GM18858 (cell line): Measurements from ENCODE around the gene HBA1.
"Not testable (repeated sequence)": the region's sequence is repeated elsewhere in the genome, so short reads cannot be mapped to it uniquely, and the experiment has no call there.

Source experiments
- ATAC-seq: cut with Tn5 transposase; IDR thresholded peaks from one replicate; pipeline ENCODE4 v1.9.1; 2021; ENCODE audit not compliant: unreplicated experiment

Gene HBA1

DNA sequence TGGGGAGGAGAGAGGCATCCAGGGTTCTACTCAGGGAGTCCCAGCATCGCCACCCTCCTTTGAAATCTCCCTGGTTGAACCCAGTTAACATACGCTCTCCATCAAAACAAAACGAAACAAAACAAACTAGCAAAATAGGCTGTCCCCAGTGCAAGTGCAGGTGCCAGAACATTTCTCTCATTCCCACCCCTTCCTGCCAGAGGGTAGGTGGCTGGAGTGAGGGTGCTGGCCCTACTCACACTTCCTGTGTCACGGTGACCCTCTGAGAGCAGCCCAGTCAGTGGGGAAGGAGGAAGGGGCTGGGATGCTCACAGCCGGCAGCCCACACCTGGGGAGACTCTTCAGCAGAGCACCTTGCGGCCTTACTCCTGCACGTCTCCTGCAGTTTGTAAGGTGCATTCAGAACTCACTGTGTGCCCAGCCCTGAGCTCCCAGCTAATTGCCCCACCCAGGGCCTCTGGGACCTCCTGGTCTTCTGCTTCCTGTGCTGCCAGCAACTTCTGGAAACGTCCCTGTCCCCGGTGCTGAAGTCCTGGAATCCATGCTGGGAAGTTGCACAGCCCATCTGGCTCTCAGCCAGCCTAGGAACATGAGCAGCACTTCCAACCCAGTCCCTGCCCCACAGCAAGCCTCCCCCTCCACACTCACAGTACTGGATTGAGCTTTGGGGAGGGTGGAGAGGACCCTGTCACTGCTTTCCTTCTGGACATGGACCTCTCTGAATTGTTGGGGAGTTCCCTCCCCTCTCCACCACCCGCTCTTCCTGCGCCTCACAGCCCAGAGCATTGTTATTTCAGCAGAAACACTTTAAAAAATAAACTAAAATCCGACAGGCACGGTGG, 2.3 kb upstream of the HBA1 start:
- ATAC-seq, result not testable (repeated sequence)

DNA sequence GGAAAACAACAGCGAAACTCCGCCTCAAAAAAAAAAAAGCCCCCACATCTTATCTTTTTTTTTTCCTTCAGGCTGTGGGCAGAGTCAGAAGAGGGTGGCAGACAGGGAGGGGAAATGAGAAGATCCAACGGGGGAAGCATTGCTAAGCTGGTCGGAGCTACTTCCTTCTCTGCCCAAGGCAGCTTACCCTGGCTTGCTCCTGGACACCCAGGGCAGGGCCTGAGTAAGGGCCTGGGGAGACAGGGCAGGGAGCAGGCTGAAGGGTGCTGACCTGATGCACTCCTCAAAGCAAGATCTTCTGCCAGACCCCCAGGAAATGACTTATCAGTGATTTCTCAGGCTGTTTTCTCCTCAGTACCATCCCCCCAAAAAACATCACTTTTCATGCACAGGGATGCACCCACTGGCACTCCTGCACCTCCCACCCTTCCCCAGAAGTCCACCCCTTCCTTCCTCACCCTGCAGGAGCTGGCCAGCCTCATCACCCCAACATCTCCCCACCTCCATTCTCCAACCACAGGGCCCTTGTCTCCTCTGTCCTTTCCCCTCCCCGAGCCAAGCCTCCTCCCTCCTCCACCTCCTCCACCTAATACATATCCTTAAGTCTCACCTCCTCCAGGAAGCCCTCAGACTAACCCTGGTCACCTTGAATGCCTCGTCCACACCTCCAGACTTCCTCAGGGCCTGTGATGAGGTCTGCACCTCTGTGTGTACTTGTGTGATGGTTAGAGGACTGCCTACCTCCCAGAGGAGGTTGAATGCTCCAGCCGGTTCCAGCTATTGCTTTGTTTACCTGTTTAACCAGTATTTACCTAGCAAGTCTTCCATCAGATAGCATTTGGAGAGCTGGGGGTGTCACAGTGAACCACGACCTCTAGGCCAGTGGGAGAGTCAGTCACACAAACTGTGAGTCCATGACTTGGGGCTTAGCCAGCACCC, 1.2 kb upstream of the HBA1 start:
- ATAC-seq, result no peak

DNA sequence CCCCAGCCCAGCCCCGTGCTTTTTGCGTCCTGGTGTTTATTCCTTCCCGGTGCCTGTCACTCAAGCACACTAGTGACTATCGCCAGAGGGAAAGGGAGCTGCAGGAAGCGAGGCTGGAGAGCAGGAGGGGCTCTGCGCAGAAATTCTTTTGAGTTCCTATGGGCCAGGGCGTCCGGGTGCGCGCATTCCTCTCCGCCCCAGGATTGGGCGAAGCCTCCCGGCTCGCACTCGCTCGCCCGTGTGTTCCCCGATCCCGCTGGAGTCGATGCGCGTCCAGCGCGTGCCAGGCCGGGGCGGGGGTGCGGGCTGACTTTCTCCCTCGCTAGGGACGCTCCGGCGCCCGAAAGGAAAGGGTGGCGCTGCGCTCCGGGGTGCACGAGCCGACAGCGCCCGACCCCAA, 474 bp upstream of the HBA1 start:
- ATAC-seq, result not testable (repeated sequence)

DNA sequence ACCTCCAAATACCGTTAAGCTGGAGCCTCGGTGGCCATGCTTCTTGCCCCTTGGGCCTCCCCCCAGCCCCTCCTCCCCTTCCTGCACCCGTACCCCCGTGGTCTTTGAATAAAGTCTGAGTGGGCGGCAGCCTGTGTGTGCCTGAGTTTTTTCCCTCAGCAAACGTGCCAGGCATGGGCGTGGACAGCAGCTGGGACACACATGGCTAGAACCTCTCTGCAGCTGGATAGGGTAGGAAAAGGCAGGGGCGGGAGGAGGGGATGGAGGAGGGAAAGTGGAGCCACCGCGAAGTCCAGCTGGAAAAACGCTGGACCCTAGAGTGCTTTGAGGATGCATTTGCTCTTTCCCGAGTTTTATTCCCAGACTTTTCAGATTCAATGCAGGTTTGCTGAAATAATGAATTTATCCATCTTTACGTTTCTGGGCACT, 928 bp downstream of the HBA1 start:
- ATAC-seq, result no peak

DNA sequence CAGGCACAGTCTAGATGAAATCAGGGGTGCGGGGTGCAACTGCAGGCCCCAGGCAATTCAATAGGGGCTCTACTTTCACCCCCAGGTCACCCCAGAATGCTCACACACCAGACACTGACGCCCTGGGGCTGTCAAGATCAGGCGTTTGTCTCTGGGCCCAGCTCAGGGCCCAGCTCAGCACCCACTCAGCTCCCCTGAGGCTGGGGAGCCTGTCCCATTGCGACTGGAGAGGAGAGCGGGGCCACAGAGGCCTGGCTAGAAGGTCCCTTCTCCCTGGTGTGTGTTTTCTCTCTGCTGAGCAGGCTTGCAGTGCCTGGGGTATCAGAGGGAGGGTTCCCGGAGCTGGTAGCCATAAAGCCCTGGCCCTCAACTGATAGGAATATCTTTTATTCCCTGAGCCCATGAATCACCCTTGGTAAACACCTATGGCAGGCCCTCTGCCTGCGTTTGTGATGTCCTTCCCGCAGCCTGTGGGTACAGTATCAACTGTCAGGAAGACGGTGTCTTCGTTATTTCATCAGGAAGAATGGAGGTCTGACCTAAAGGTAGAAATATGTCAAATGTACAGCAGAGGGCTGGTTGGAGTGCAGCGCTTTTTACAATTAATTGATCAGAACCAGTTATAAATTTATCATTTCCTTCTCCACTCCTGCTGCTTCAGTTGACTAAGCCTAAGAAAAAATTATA, 1.6 kb downstream of the HBA1 start:
- no peak for ATAC-seq

DNA sequence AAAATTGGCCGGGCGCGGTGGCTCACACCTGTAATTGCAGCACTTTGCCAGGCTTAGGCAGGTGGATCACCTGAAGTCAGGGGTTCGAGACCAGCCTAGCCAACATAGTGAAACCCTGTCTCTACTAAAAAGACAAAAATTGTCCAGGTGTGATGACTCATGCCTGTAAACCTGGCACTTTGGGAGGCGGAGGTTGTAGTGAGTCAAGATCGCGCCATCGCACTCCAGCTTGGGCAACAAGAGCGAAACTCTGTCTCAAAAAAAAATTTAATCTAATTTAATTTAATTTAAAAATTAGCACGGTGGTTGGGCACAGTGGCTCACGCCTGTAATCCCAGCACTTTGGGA, 2.2 kb downstream of the HBA1 start:
- no peak for ATAC-seq

DNA sequence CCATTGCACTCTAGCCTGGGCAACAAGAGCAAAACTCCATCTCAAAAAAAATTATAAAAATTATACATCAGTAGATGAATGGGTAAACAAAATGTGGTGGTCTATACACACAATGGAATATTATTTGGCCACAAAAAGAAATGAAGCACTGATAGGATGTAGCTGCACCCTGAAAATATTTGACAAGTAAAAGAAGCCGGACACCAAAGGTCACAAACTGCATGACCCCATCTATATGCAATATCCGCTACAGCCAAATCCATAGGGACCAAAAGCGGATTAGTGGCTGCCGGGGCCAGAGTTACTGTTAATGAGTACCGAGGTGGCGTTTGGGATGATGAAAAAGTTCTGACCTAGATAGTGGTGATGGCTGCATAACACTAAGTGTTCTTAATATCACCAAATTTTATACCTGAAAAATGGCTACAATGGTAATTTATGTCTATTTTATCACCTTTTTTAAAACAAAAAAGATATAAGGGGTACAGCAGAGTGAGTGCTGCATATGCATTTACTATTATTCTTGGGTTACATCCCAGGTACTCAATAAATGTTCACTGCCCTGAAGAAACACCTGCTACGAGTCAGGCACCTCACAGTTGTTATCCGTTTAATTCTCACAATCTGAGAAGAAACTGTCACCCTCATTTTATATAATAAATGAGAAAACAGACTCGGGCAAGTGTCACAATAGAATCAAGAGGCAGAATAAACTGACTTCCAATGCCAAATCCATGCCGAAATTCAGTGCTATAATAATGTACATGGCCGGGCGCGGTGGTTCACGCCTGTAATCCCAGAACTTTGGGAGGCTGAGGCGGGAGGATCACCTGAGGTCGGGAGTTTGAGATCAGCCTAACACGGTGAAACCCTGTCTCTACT, 3.0 kb downstream of the HBA1 start:
- no peak for ATAC-seq

DNA sequence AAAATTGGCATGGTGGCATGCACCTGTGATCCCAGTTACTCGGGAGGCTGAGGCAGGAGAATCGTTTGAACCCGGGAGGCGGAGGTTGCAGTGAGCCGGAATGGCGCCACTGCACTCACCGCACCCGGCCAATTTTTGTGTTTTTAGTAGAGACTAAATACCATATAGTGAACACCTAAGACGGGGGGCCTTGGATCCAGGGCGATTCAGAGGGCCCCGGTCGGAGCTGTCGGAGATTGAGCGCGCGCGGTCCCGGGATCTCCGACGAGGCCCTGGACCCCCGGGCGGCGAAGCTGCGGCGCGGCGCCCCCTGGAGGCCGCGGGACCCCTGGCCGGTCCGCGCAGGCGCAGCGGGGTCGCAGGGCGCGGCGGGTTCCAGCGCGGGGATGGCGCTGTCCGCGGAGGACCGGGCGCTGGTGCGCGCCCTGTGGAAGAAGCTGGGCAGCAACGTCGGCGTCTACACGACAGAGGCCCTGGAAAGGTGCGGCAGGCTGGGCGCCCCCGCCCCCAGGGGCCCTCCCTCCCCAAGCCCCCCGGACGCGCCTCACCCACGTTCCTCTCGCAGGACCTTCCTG, 3.7 kb downstream of the HBA1 start, which contains the start of gene HBQ1:
Gene HBQ1, plus strand, starts transcription at position 359 of the 575 bp plus-strand sequence. Its CDS starts 28 bp downstream, at position 387.
- ATAC-seq, result no peak

DNA sequence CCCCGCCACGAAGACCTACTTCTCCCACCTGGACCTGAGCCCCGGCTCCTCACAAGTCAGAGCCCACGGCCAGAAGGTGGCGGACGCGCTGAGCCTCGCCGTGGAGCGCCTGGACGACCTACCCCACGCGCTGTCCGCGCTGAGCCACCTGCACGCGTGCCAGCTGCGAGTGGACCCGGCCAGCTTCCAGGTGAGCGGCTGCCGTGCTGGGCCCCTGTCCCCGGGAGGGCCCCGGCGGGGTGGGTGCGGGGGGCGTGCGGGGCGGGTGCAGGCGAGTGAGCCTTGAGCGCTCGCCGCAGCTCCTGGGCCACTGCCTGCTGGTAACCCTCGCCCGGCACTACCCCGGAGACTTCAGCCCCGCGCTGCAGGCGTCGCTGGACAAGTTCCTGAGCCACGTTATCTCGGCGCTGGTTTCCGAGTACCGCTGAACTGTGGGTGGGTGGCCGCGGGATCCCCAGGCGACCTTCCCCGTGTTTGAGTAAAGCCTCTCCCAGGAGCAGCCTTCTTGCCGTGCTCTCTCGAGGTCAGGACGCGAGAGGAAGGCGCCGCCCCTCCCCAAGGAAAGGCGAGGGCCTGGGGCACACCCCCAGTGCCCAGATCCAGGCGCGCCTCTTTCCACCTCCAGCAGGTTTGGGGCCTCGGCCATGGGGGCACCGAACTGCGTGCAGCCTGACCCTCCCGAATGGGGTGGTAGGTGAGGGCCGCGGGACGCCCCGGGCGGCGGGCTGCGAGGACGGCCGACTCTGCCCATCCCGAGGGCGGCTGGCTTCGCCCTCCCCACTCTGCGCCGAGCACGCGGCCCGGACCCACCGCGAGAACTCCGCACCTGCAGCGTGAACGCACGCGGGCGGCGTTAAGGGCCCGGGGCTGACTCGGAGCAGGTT, 4.4 kb downstream of the HBA1 start:
- ATAC-seq, result no peak

DNA sequence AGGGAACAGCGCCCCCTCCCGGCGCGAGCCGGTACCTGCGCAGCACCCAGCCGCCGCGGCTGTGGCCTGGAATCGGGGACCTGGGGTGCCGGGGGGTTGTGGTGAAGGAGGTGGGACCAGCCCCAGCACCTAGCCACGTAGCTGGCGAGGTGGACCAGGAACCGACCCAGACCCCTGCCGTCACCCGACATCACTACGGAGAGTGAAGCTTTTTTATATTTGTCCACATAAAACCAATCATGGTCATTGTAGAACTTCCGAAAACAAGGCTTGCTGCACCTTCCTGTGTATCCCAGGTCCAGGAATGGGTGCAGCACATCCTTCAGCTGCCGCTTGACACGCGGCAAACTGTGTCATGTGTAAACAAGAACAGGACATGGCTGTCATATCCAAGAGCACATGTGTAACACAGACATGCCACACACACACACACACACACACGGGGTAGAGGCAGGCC, 5.1 kb downstream of the HBA1 start:
- no peak for ATAC-seq

DNA sequence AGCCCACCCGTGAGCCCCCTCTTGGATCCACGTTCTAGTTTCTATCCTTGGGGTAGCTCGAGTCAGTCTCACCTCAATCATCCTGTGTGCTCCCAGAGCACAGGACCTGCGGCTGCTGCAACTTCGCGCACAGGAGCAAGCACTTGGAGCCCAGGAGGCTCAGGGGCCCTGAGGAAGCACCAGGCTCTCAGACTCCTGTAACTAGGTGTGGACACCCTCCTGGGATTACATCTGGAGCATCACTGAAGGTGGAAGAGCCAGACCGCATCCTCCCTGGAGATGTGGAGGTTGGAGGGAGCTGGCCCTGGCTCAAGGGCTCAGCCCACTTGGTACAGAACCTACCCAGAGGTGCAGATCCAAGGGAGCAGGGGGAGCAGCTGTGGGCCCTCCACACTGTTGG, 6.5 kb downstream of the HBA1 start:
- ATAC-seq, result no peak

DNA sequence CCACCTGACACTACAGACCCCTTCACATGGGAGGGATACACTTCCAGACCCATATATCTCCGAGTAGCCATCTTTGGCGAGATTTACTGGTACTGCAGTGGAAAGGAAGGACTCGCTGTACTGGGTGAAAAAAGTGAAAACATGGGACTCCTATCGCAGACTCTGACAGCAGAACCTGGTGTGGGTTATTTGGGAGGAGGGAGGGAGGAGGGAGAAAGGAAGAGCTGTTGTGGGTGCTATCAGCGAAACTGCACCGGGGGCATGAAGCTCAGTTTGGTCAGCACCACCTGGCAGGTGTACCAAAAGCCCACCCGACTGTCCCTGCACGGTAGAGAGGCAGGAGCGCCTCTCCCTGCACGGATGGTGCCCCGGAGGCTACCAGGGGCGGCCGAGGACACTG, 8.7 kb downstream of the HBA1 start:
- no peak for ATAC-seq

DNA sequence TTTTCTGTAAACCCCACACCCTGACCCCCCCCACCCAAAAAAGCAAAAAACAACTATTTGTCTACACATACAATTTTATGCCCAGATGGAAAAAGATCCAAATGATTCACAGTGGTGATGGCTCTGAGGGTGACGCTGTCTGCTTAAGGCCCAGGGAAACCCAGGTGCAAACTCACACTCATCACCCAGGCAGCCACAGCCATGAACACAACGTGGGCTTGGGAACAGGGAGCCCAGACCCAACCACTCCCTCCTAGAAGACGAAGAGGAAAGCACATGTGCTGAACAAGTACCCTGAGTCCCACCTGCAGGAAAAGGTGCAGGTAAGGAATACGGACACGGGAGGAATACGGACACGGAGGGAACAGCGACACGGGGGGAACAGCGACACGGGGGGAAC, 9.2 kb downstream of the HBA1 start:
- no peak for ATAC-seq

DNA sequence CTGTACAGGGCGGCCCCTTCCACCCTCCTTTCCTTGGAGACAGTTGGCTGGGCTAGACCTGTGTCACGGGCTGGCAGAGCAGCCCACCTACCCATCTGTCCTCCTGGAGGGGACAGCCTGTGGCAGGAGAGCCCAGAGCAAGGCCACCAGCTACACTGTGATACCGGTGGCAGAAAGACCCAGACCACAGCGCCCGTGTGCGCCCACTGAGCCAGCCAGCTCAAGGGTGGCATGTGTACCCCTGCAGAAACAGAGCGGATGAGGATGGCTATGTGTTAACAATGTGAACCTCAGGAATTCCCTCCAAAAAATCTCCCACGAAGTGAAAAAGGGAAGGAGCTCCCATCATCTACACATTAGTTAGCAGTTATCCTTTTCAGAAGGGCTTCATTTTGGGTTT, 10.8 kb downstream of the HBA1 start:
- ATAC-seq, result no peak

DNA sequence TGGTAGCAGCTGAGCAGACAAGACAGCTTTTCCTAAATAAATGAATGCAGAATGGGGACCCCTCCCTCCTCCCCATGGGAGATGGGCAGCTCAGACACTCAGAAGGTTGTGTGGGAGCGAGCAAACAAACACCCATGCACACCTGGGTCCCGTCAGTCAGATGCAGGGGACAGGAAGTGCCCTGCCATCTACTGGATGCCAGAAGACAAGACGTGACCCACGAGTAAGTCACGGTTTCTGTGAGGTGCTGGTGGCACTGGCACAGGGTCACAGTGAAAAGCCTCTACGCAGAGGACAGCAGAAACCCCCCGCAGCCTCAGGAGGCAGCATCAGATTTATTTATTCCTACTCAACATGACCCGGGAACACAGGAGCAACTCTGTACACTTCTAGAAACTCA, 12.2 kb downstream of the HBA1 start:
- ATAC-seq, result no peak

DNA sequence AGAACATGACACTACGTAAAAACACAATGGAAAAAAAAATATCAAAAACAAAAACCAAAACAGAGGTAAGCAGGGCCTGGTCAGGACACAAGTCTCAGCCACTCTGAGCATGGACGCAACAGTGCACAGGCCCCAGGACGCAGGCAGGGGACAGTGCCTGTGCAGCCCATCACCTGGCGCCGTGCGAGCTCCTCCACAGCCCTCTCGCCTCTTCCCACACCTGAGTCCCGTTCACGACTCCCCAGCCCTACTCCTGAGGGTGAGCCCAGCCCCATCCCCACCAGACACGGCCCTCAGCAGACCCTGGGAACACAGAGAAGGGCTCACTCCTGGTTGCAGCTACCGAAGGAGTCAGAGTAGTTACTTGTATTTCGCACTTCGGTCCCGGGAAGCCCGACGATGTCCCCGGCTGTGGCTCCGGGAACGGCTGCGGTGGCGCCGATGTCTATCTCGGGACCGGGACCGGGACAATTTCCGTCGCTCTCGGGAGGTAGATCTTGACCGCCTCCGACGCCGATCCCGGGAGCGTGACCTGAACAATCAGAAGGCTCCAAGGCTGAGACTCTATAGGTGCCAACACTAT, 13.2 kb downstream of the HBA1 start:
- no peak for ATAC-seq

DNA sequence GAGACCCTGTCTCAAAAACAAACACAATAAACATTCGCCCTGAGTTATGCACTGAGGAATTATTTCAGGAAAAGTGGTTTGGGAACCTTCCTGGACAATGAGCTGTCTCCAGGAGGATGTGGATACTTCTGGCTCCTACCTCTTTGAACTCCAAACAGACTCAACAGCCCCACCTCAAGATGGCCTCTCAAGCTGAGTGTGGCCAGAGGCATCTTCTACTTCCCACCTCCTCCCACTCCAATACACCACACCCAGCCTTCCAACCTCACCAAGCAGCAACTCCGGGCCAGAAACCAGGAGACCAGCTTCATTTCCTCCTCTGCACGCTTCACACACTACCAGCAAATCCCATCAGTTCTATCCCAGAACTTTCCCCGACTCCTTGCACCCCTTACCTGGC, 15.4 kb downstream of the HBA1 start:
- ATAC-seq, result no peak

DNA sequence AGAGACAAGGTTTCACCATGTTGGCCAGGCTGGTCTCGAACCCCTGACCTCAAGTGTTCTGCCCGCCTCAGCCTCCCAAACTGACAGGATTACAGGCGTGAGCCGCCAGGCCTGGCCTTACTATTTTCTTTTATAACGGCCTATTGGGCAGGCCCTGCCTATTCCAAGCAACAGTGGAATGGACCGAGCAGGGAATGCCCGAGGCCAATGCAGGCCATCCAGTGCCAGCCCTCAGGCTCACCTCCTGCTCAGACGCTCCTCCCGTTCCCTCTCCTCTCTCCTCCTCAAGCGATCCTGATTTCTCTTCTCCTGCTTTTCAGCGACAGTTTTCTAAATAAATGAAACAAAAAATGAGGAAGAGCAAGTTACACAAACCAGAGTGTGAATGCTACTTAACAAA, 16.2 kb downstream of the HBA1 start:
- no peak for ATAC-seq

DNA sequence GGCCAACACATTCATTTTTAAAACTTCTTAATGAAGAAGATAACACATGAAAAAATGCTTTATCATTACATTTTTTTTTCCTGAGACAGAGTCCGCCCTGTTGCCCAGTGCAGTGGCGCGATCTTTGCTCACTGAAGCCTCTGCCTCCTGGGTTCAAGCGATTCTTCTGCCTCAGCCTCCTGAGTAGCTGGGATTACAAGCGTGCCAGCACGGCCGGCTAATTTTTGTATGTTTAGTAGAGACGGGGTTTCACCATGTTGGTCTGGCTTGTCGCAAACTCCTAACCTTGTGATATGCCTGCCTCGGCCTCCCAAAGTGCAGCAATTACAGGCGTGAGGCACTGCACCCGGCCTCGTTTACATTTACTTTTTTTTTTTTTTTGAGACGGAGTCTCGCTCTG, 17.0 kb downstream of the HBA1 start:
- ATAC-seq, result no peak
